ENCODE measurements around the gene OR4D9. TPM values are rescaled to one million over a fixed set of nuclear protein-coding genes. Genes with fewer than 3 reads are reported as not detected.
"Not testable (repeated sequence)": the region's sequence is repeated elsewhere in the genome, so short reads cannot be mapped to it uniquely, and the experiment has no call there.

The OR4D9 gene
- total RNA-seq, 2 donors from 2014 or later, result not detected

- H3K9me3 ChIP-seq (ENCODE audit: control insufficient read depth, low read length, poor library complexity, severe bottlenecking), result no peaks in the 10 kb centered on the region
- H3K4me3 Mint-ChIP-seq, result no peak overlapping the region
- no peaks in the 10 kb centered on the region for H3K36me3 Mint-ChIP-seq (ENCODE audit: low read depth)
- DNase-seq (no peak), ATAC-seq (no peak)
- peaks cover 6% of the 10 kb centered on the region for H3K4me1 Mint-ChIP-seq
- no peak overlapping the region for H3K27ac Mint-ChIP-seq
- peaks cover 9% of the 10 kb centered on the region for H3K27me3 Mint-ChIP-seq
These were observed 23.3 kb downstream of the OR4D9 start for GRCh38 chr11:59534676-59535075.

GRCh38 chr11:59542142-59542810 lies 30.9 kb downstream of the OR4D9 start:
- Mint-ChIP-seq H3K27ac (no peak overlapping the region), H3K27me3 (no peaks in the 10 kb centered on the region), H3K4me1 (peaks cover 6% of the 10 kb centered on the region), H3K36me3 (ENCODE audit: low read depth) (no peaks in the 10 kb centered on the region), H3K4me3 (no peak overlapping the region)
- no peaks in the 10 kb centered on the region for H3K9me3 ChIP-seq (ENCODE audit: control insufficient read depth, low read length, poor library complexity, severe bottlenecking)
- DNase-seq (no peak), ATAC-seq (no peak)

GRCh38 chr11:59543713-59544112 lies 32.4 kb downstream of the OR4D9 start:
- not testable (repeated sequence) for H3K27me3 Mint-ChIP-seq, ATAC-seq

GRCh38 chr11:59544869-59545178 lies 33.5 kb downstream of the OR4D9 start:
- Mint-ChIP-seq H3K4me1 (peaks cover 9% of the 10 kb centered on the region), H3K27me3 (no peaks in the 10 kb centered on the region), H3K4me3 (peak overlapping the region; percentile 43), H3K36me3 (ENCODE audit: low read depth) (no peaks in the 10 kb centered on the region), H3K27ac (no peak overlapping the region)
- no peak for ATAC-seq
- no peaks in the 10 kb centered on the region for H3K9me3 ChIP-seq (ENCODE audit: control insufficient read depth, low read length, poor library complexity, severe bottlenecking)
- no peak for DNase-seq

More at GRCh38 chr11:59543713-59544112, 32.4 kb downstream of the OR4D9 start:
- not testable (repeated sequence) for H3K4me3 Mint-ChIP-seq; H3K4me1 Mint-ChIP-seq; H3K27ac Mint-ChIP-seq; H3K9me3 ChIP-seq (ENCODE audit: control insufficient read depth, low read length, poor library complexity, severe bottlenecking); H3K36me3 Mint-ChIP-seq (ENCODE audit: low read depth); DNase-seq

GRCh38 chr11:59545179-59546020 lies 34.1 kb downstream of the OR4D9 start:
- DNase-seq, result no peak
- H3K27ac Mint-ChIP-seq, result no peak overlapping the region
- H3K4me1 Mint-ChIP-seq, result peaks cover 12% of the 10 kb centered on the region
- H3K4me3 Mint-ChIP-seq, result peak overlapping the region; percentile 43
- no peaks in the 10 kb centered on the region for H3K9me3 ChIP-seq (ENCODE audit: control insufficient read depth, low read length, poor library complexity, severe bottlenecking)
- H3K27me3 Mint-ChIP-seq, result no peaks in the 10 kb centered on the region
- ATAC-seq, result no peak
- no peaks in the 10 kb centered on the region for H3K36me3 Mint-ChIP-seq (ENCODE audit: low read depth)

- H3K27ac Mint-ChIP-seq; DNase-seq; H3K4me3 Mint-ChIP-seq; ATAC-seq; H3K9me3 ChIP-seq (ENCODE audit: control insufficient read depth, low read length, poor library complexity, severe bottlenecking); H3K36me3 Mint-ChIP-seq (ENCODE audit: low read depth); H3K27me3 Mint-ChIP-seq: not testable (repeated sequence)
- peaks cover 22% of the 10 kb centered on the region for H3K4me1 Mint-ChIP-seq
These were observed 36.4 kb downstream of the OR4D9 start for GRCh38 chr11:59547605-59548308.

- DNase-seq (no peak), ATAC-seq (no peak)
- H3K27me3 Mint-ChIP-seq, result no peaks in the 10 kb centered on the region
- H3K9me3 ChIP-seq (ENCODE audit: control insufficient read depth, low read length, poor library complexity, severe bottlenecking), result no peaks in the 10 kb centered on the region
- H3K27ac Mint-ChIP-seq, result no peak overlapping the region
- peaks cover 24% of the 10 kb centered on the region for H3K4me1 Mint-ChIP-seq
- no peak overlapping the region for H3K4me3 Mint-ChIP-seq
- no peaks in the 10 kb centered on the region for H3K36me3 Mint-ChIP-seq (ENCODE audit: low read depth)
These were observed 36.9 kb downstream of the OR4D9 start for GRCh38 chr11:59548309-59548656.

GRCh38 chr11:59550368-59550841 lies 39.1 kb downstream of the OR4D9 start:
- peak overlapping the region; percentile 94 for H3K27ac Mint-ChIP-seq
- H3K27me3 Mint-ChIP-seq, result no peaks in the 10 kb centered on the region
- no peaks in the 10 kb centered on the region for H3K9me3 ChIP-seq (ENCODE audit: control insufficient read depth, low read length, poor library complexity, severe bottlenecking)
- DNase-seq (peak; percentile 69 to 76 (median 75)), ATAC-seq (peak; percentile 90)
- peaks cover 19% of the 10 kb centered on the region for H3K4me1 Mint-ChIP-seq
- no peaks in the 10 kb centered on the region for H3K36me3 Mint-ChIP-seq (ENCODE audit: low read depth)
- peak overlapping the region; percentile 83 for H3K4me3 Mint-ChIP-seq

- ATAC-seq (peak; percentile 58), DNase-seq (peak; percentile 31 to 67 (median 61))
- H3K9me3 ChIP-seq (ENCODE audit: control insufficient read depth, low read length, poor library complexity, severe bottlenecking), result no peaks in the 10 kb centered on the region
- Mint-ChIP-seq H3K36me3 (ENCODE audit: low read depth) (no peaks in the 10 kb centered on the region), H3K4me3 (peak overlapping the region; percentile 83), H3K4me1 (peaks cover 21% of the 10 kb centered on the region), H3K27me3 (no peaks in the 10 kb centered on the region), H3K27ac (peak overlapping the region; percentile 94)
These were observed 39.7 kb downstream of the OR4D9 start for GRCh38 chr11:59550842-59551658.

- DNase-seq (no peak), ATAC-seq (no peak)
- Mint-ChIP-seq H3K27me3 (no peaks in the 10 kb centered on the region), H3K4me1 (peaks cover 26% of the 10 kb centered on the region), H3K27ac (peak overlapping the region; percentile 94), H3K4me3 (peak overlapping the region; percentile 83), H3K36me3 (ENCODE audit: low read depth) (no peaks in the 10 kb centered on the region)
- H3K9me3 ChIP-seq (ENCODE audit: control insufficient read depth, low read length, poor library complexity, severe bottlenecking), result no peaks in the 10 kb centered on the region
These were observed 40.6 kb downstream of the OR4D9 start for GRCh38 chr11:59551659-59552521.

GRCh38 chr11:59552844-59553243 lies 41.5 kb downstream of the OR4D9 start:
- Mint-ChIP-seq H3K4me3 (no peak overlapping the region), H3K4me1 (peaks cover 32% of the 10 kb centered on the region), H3K36me3 (ENCODE audit: low read depth) (no peaks in the 10 kb centered on the region), H3K27me3 (no peaks in the 10 kb centered on the region), H3K27ac (peak overlapping the region; percentile 94)
- DNase-seq, result no peak
- no peak for ATAC-seq
- no peaks in the 10 kb centered on the region for H3K9me3 ChIP-seq (ENCODE audit: control insufficient read depth, low read length, poor library complexity, severe bottlenecking)

- Mint-ChIP-seq H3K27me3 (no peaks in the 10 kb centered on the region), H3K4me3 (no peak overlapping the region), H3K27ac (peak overlapping the region; percentile 94), H3K36me3 (ENCODE audit: low read depth) (no peaks in the 10 kb centered on the region), H3K4me1 (peaks cover 32% of the 10 kb centered on the region)
- ATAC-seq (no peak), DNase-seq (no peak)
- H3K9me3 ChIP-seq (ENCODE audit: control insufficient read depth, low read length, poor library complexity, severe bottlenecking), result no peaks in the 10 kb centered on the region
These were observed 42.0 kb downstream of the OR4D9 start for GRCh38 chr11:59553323-59553722.
